Gastroesophageal sphincter (tissue), 4 donors: Measurements from ENCODE around the gene MON1B. TPM values are rescaled to one million over a fixed set of nuclear protein-coding genes. Genes with fewer than 3 reads are reported as not detected.
"Not testable (repeated sequence)": the region's sequence is repeated elsewhere in the genome, so short reads cannot be mapped to it uniquely, and the experiment has no call there.

Source experiments
- ATAC-seq: fragments of 150-250 bp; one replicate; pipeline ENCODE4 v1.9.1; 2016; ENCODE audit warnings: mild to moderate bottlenecking, moderate library complexity
- H3K27ac ChIP-seq, 4 donors: fragments of 200-600 bp; sonication (generic) in 3 of 4; 1 replicate in 3 of 4; 2 replicates in 1 of 4; pipeline ENCODE4 v1.5.1; 2016 to 2019
- H3K27me3 ChIP-seq: fragments of 200-600 bp; sonication (generic); one replicate; pipeline ENCODE4 v1.5.1; 2019
- H3K36me3 ChIP-seq, 2 donors: fragments of 200-600 bp; sonication (generic); one replicate each; pipeline ENCODE4 v1.5.1; 2019; ENCODE audit warnings: control low read depth in 1 of 2
- H3K4me1 ChIP-seq, 3 donors: fragments of 200-600 bp; sonication (generic); 1 replicate in 2 of 3; 2 replicates in 1 of 3; pipeline ENCODE4 v1.5.1; 2016 to 2019; ENCODE audit warnings: control low read depth in 2 of 3
- H3K4me3 ChIP-seq, 2 donors: fragments of 200-600 bp; sonication (generic); one replicate each; pipeline ENCODE4 v1.5.1; 2019; ENCODE audit warnings: mild to moderate bottlenecking in 1 of 2, moderate library complexity in 1 of 2
- H3K9me3 ChIP-seq, 3 donors: fragments of 200-600 bp; sonication (generic); one replicate each; pipeline ENCODE4 v1.5.1; 2017 to 2019; ENCODE audit warnings: control low read depth in 2 of 3
- CTCF ChIP-seq, 4 experiments: fragments of 200-600 bp in 2 of 4; fragments of 450-650 bp in 2 of 4; sonication (generic) in 1 of 4; IDR thresholded peaks; one replicate each; pipeline ENCODE4 v1.5.1; 2017 to 2019; ENCODE audit warnings: antibody characterized with exemption in 4 of 4, mild to moderate bottlenecking in 2 of 4, moderate library complexity in 2 of 4
- EP300 ChIP-seq: sonication (generic); formaldehyde crosslinking; IDR thresholded peaks from one replicate; pipeline ENCODE4 v1.6.1; 2017; ENCODE audit warnings: antibody characterized with exemption, mild to moderate bottlenecking
- POLR2A ChIP-seq, 2 donors: fragments of 450-650 bp; IDR thresholded peaks; one replicate each; pipeline ENCODE4 v1.6.1; 2017; ENCODE audit warnings: antibody characterized with exemption in 2 of 2, mild to moderate bottlenecking in 2 of 2, moderate library complexity in 1 of 2
- POLR2AphosphoS5 ChIP-seq: sonication (generic); formaldehyde crosslinking; IDR thresholded peaks from one replicate; pipeline ENCODE4 v1.6.1; 2017; ENCODE audit warnings: antibody characterized with exemption
- WGBS, 2 donors: methylation state at CpG; one replicate each; pipeline ENCODE4 v1.1.5; 2018; ENCODE audit warnings: low coverage in 1 of 2; 5-methylcytosine and 5-hydroxymethylcytosine counted together
- total RNA-seq, 4 donors: library from RNA; depleted of rRNA; stranded (reverse); fragments of >200 nt; gene quantifications; one replicate each; pipeline ENCODE4 v1.1.0, GENCODE V29; 2016

The MON1B gene
- total RNA-seq, 4 donors from 2014 or later: 19.1 to 26.1 (median 23.3) TPM

GRCh38 chr16:77236063-77236511 is 45.1 kb downstream of the MON1B start:
- peaks cover 34% of the 10 kb centered on the region for H3K27me3 ChIP-seq
- ATAC-seq: peak; percentile 96
- H3K4me3 ChIP-seq: no peak overlapping the region
- WGBS, 2 donors: 0% methylated on average over 5 to 10 of the region's 21 CpGs
- H3K27ac ChIP-seq: no peak overlapping the region
- TF ChIP-seq EP300 (no peak), CTCF (IDR thresholded peaks at IDR 0.05) (peak; percentile 71 to 99 (median 96)), POLR2AphosphoS5 (no peak), POLR2A (IDR thresholded peaks at IDR 0.05) (no peak)
- peaks cover 0 to 7% (median 0%) of the 10 kb centered on the region in 3 donors for H3K4me1 ChIP-seq
- no peaks in the 10 kb centered on the region for H3K9me3 ChIP-seq
- no peaks in the 10 kb centered on the region for H3K36me3 ChIP-seq

- peaks cover 22% of the 10 kb centered on the region for H3K27me3 ChIP-seq
- H3K4me3 ChIP-seq: no peak overlapping the region
- no peak for ATAC-seq
- no peak for TF ChIP-seq CTCF (IDR thresholded peaks at IDR 0.05)
- TF ChIP-seq EP300: no peak
- TF ChIP-seq POLR2AphosphoS5: no peak
- TF ChIP-seq POLR2A (IDR thresholded peaks at IDR 0.05): no peak
- H3K4me1 ChIP-seq: peaks cover 0 to 7% (median 0%) of the 10 kb centered on the region in 3 donors
- no peak overlapping the region for H3K27ac ChIP-seq
- H3K36me3 ChIP-seq: no peaks in the 10 kb centered on the region
- WGBS, 2 donors: 67 to 91% methylated on average over 4 to 5 of the region's 5 CpGs
- no peaks in the 10 kb centered on the region for H3K9me3 ChIP-seq
Observed at GRCh38 chr16:77238593-77238992, 47.6 kb downstream of the MON1B start.

- ATAC-seq, H3K27ac ChIP-seq, H3K36me3 ChIP-seq, H3K9me3 ChIP-seq, H3K27me3 ChIP-seq, H3K4me1 ChIP-seq, H3K4me3 ChIP-seq: not testable (repeated sequence)
- WGBS, 2 donors: 85 to 98% methylated on average over 5 of the region's 5 CpGs
Observed at GRCh38 chr16:77242471-77242870, 51.5 kb downstream of the MON1B start.

- Histone ChIP-seq H3K9me3 (no peaks in the 10 kb centered on the region), H3K27me3 (no peaks in the 10 kb centered on the region), H3K36me3 (no peaks in the 10 kb centered on the region), H3K4me3 (no peak overlapping the region), H3K27ac (no peak overlapping the region), H3K4me1 (no peaks in the 10 kb centered on the region)
- ATAC-seq: no peak
- TF ChIP-seq EP300: no peak
- TF ChIP-seq POLR2A (IDR thresholded peaks at IDR 0.05): no peak
- no peak for TF ChIP-seq POLR2AphosphoS5
- TF ChIP-seq CTCF (IDR thresholded peaks at IDR 0.05): no peak
- WGBS, 2 donors: 67 to 100% methylated on average over 2 of the region's 2 CpGs
Observed at GRCh38 chr16:77246150-77246549, 55.2 kb downstream of the MON1B start.

GRCh38 chr16:77250400-77250799 is 59.4 kb downstream of the MON1B start:
- no peak overlapping the region for H3K27ac ChIP-seq
- ATAC-seq: peak; percentile 31
- no peaks in the 10 kb centered on the region for H3K27me3 ChIP-seq
- no peak overlapping the region for H3K4me3 ChIP-seq
- H3K9me3 ChIP-seq: no peaks in the 10 kb centered on the region
- H3K36me3 ChIP-seq: no peaks in the 10 kb centered on the region
- WGBS, 2 donors: 71 to 86% methylated on average over 3 to 4 of the region's 4 CpGs
- no peaks in the 10 kb centered on the region for H3K4me1 ChIP-seq
- no peak for TF ChIP-seq POLR2AphosphoS5
- no peak for TF ChIP-seq EP300
- no peak for TF ChIP-seq CTCF (IDR thresholded peaks at IDR 0.05)
- no peak for TF ChIP-seq POLR2A (IDR thresholded peaks at IDR 0.05)

Other genes starting within 250 kb of the MON1B start
- 1 to 10 TPM in 2 of 4 donors, under 1 TPM in 1, not detected in 1; 0.67 to 2.6 (median 1.2) TPM for gene SYCE1L, start 8.2 kb downstream of the MON1B start, total RNA-seq
- 1 to 10 TPM in 1 of 4 donors, under 1 TPM in 2, not detected in 1; 0.15 to 5.6 (median 0.19) TPM for gene ADAMTS18, start 243.8 kb downstream of the MON1B start, total RNA-seq